ENCODE measurements around the gene SERINC2. TPM values are rescaled to one million over a fixed set of nuclear protein-coding genes. Genes with fewer than 3 reads are reported as not detected.

Gene SERINC2
- total and polyA plus RNA-seq, 4 donors, result 4.9 to 66.4 (median 38.7) TPM

DNA sequence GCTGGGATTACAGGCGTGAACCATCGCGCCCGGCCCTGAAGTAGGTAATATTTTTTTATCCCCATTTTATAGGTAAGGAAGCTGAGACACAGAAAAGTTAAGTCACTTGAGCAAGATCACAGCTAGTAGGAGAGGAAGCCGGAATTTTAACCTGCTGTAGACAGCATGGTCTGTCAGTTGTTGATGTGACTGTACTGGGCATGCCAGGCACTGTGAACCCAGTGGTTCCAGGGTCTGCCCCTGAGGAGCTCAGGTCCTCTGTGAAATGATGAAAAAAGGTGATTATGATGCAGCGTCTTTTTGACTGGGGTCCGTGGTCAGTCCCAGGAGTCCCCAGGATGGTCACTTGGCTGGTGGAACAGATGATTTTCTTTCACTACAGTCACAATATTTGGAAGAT, 23.4 kb upstream of the SERINC2 start (continued):
- TF ChIP-seq, protein P1, sequence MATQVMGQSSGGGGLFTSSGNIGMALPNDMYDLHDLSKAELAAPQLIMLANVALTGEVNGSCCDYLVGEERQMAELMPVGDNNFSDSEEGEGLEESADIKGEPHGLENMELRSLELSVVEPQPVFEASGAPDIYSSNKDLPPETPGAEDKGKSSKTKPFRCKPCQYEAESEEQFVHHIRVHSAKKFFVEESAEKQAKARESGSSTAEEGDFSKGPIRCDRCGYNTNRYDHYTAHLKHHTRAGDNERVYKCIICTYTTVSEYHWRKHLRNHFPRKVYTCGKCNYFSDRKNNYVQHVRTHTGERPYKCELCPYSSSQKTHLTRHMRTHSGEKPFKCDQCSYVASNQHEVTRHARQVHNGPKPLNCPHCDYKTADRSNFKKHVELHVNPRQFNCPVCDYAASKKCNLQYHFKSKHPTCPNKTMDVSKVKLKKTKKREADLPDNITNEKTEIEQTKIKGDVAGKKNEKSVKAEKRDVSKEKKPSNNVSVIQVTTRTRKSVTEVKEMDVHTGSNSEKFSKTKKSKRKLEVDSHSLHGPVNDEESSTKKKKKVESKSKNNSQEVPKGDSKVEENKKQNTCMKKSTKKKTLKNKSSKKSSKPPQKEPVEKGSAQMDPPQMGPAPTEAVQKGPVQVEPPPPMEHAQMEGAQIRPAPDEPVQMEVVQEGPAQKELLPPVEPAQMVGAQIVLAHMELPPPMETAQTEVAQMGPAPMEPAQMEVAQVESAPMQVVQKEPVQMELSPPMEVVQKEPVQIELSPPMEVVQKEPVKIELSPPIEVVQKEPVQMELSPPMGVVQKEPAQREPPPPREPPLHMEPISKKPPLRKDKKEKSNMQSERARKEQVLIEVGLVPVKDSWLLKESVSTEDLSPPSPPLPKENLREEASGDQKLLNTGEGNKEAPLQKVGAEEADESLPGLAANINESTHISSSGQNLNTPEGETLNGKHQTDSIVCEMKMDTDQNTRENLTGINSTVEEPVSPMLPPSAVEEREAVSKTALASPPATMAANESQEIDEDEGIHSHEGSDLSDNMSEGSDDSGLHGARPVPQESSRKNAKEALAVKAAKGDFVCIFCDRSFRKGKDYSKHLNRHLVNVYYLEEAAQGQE (IDR thresholded peaks at IDR 0.05), result no peak
- TF ChIP-seq FOXA1 (IDR thresholded peaks at IDR 0.05) (no peak), SP1 (IDR thresholded peaks at IDR 0.05) (no peak), EGR1 (IDR thresholded peaks at IDR 0.05; ENCODE audit: low read depth in 2 of 2) (no peak), GABPA (IDR thresholded peaks at IDR 0.05 in 1 of 2, conservative IDR thresholded peaks at IDR 0.05 in 1 of 2) (no peak), RAD21 (IDR thresholded peaks at IDR 0.05) (no peak), HNF4G (IDR thresholded peaks at IDR 0.05) (no peak), JUND (IDR thresholded peaks at IDR 0.05) (no peak), RXRA (IDR thresholded peaks at IDR 0.05) (no peak), TAF1 (conservative IDR thresholded peaks at IDR 0.05) (no peak)
- TF ChIP-seq, protein P2, sequence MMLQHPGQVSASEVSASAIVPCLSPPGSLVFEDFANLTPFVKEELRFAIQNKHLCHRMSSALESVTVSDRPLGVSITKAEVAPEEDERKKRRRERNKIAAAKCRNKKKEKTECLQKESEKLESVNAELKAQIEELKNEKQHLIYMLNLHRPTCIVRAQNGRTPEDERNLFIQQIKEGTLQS (IDR thresholded peaks at IDR 0.05), result no peak

DNA sequence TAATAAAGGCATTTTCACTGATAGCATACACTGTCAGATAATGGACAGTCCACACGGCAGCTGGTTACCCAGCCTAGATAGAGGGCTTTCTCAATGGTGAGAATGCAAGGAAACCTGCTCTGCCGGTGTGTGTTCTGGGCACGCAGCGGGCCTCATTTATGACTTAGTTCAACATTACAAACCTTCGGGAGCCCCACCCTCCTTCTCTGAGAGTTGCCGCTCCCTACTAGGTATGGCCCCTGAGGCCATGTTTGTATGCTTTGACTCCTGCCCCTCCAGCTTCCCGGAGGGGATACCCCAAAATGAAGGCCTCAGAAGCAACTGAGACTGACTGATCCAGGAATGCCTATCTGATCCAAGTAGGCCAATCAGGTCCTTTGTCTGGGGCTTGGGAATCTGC, 22.9 kb upstream of the SERINC2 start:
- no peak overlapping the region for H3K27ac ChIP-seq (ENCODE audit: low read depth in 1 of 2, low read length in 2 of 2)
- H3K9ac ChIP-seq (ENCODE audit: low read depth in 1 of 2, low read length in 2 of 2), result no peak overlapping the region
- DNase-seq (ENCODE audit: low spot score), result no peak
- H3K27me3 ChIP-seq (ENCODE audit: control insufficient read depth in 4 of 4, insufficient read depth in 4 of 4, low read length in 3 of 4), result no peaks in the 10 kb centered on the region
- H3K9me3 ChIP-seq (ENCODE audit: control insufficient read depth in 4 of 4, low read length in 3 of 4), result no peaks in the 10 kb centered on the region
- H3K36me3 ChIP-seq (ENCODE audit: control insufficient read depth in 4 of 4, insufficient read depth in 3 of 4, low read depth in 1 of 4, low read length in 3 of 4), result no peaks in the 10 kb centered on the region
- H3K4me3 ChIP-seq (ENCODE audit: low read depth in 1 of 3, low read length in 3 of 3), result no peak overlapping the region
- WGBS, result 84% methylated on average over 7 of the region's 7 CpGs
- TF ChIP-seq, protein P3, sequence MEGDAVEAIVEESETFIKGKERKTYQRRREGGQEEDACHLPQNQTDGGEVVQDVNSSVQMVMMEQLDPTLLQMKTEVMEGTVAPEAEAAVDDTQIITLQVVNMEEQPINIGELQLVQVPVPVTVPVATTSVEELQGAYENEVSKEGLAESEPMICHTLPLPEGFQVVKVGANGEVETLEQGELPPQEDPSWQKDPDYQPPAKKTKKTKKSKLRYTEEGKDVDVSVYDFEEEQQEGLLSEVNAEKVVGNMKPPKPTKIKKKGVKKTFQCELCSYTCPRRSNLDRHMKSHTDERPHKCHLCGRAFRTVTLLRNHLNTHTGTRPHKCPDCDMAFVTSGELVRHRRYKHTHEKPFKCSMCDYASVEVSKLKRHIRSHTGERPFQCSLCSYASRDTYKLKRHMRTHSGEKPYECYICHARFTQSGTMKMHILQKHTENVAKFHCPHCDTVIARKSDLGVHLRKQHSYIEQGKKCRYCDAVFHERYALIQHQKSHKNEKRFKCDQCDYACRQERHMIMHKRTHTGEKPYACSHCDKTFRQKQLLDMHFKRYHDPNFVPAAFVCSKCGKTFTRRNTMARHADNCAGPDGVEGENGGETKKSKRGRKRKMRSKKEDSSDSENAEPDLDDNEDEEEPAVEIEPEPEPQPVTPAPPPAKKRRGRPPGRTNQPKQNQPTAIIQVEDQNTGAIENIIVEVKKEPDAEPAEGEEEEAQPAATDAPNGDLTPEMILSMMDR (IDR thresholded peaks at IDR 0.05; ENCODE audit: low read depth, low read length, missing input control), result no peak
- TF ChIP-seq HNF4G (IDR thresholded peaks at IDR 0.05) (no peak), EGR1 (IDR thresholded peaks at IDR 0.05; ENCODE audit: low read depth in 2 of 2) (no peak), GABPA (IDR thresholded peaks at IDR 0.05 in 1 of 2, conservative IDR thresholded peaks at IDR 0.05 in 1 of 2) (no peak), FOXA2 (IDR thresholded peaks at IDR 0.05) (no peak), FOXA1 (IDR thresholded peaks at IDR 0.05) (no peak)
- TF ChIP-seq, protein P4, sequence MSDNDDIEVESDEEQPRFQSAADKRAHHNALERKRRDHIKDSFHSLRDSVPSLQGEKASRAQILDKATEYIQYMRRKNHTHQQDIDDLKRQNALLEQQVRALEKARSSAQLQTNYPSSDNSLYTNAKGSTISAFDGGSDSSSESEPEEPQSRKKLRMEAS (IDR thresholded peaks at IDR 0.05), result no peak
- H3K4me1 ChIP-seq (ENCODE audit: control insufficient read depth in 4 of 4, insufficient read depth in 4 of 4, low read length in 3 of 4), result peaks cover 0 to 4% (median 3%) of the 10 kb centered on the region in 4 donors

DNA sequence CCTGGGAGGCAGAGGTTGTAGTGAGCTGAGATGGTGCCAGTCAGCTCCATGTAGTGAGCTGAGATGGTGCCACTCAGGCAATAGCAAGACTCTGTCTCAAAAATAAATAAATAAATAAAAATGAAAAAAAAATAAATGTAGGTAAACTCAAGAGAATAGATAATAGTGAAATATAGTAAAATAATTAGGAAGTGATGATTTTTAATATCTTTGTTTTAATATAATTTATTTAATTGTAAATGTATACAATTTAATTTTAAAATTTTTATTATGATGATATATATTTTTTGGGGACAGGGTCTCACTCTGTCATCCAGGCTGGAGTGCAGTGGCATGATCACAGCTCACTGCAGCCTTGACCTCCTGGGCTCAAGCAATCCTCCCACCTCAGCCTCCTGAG, 19.6 kb upstream of the SERINC2 start:
- no peaks in the 10 kb centered on the region for H3K27me3 ChIP-seq (ENCODE audit: control insufficient read depth in 4 of 4, insufficient read depth in 4 of 4, low read length in 3 of 4)
- no peak overlapping the region for H3K9ac ChIP-seq (ENCODE audit: low read depth in 1 of 2, low read length in 2 of 2)
- no peak overlapping the region for H3K27ac ChIP-seq (ENCODE audit: low read depth in 1 of 2, low read length in 2 of 2)
- TF ChIP-seq FOXA1 (IDR thresholded peaks at IDR 0.05) (no peak), NR2F2 (IDR thresholded peaks at IDR 0.05) (no peak), YY1 (IDR thresholded peaks at IDR 0.05) (no peak)
- TF ChIP-seq, protein P2 (IDR thresholded peaks at IDR 0.05), result no peak
- TF ChIP-seq, protein P1 (IDR thresholded peaks at IDR 0.05), result no peak
- TF ChIP-seq, protein P3 (IDR thresholded peaks at IDR 0.05; ENCODE audit: low read depth, low read length, missing input control), result no peak
- TF ChIP-seq, protein P4 (IDR thresholded peaks at IDR 0.05), result no peak
- H3K4me3 ChIP-seq (ENCODE audit: low read depth in 1 of 3, low read length in 3 of 3), result no peak overlapping the region
- H3K9me3 ChIP-seq (ENCODE audit: control insufficient read depth in 4 of 4, low read length in 3 of 4), result no peaks in the 10 kb centered on the region
- no peak for DNase-seq (ENCODE audit: low spot score)
- H3K4me1 ChIP-seq (ENCODE audit: control insufficient read depth in 4 of 4, insufficient read depth in 4 of 4, low read length in 3 of 4), result peaks cover 0 to 4% (median 3%) of the 10 kb centered on the region in 4 donors
- no peaks in the 10 kb centered on the region for H3K36me3 ChIP-seq (ENCODE audit: control insufficient read depth in 4 of 4, insufficient read depth in 3 of 4, low read depth in 1 of 4, low read length in 3 of 4)

Data from liver (tissue), 9 donors.